Measurements from ENCODE around the gene RARRES1. TPM values are rescaled to one million over a fixed set of nuclear protein-coding genes. Genes with fewer than 3 reads are reported as not detected.

The RARRES1 gene
- total RNA-seq, 1 donor from 2014 or later, result 742 TPM

- H3K27ac ChIP-seq, result no peak overlapping the region
- intact Hi-C loops (cut with DNase I), result loop anchor here (10.0 kb wide), 1 partner anchor 136 kb away; the partner anchor contains the start of gene MFSD1
- no peaks in the 10 kb centered on the region for H3K9me3 ChIP-seq
- TF ChIP-seq, protein P1, sequence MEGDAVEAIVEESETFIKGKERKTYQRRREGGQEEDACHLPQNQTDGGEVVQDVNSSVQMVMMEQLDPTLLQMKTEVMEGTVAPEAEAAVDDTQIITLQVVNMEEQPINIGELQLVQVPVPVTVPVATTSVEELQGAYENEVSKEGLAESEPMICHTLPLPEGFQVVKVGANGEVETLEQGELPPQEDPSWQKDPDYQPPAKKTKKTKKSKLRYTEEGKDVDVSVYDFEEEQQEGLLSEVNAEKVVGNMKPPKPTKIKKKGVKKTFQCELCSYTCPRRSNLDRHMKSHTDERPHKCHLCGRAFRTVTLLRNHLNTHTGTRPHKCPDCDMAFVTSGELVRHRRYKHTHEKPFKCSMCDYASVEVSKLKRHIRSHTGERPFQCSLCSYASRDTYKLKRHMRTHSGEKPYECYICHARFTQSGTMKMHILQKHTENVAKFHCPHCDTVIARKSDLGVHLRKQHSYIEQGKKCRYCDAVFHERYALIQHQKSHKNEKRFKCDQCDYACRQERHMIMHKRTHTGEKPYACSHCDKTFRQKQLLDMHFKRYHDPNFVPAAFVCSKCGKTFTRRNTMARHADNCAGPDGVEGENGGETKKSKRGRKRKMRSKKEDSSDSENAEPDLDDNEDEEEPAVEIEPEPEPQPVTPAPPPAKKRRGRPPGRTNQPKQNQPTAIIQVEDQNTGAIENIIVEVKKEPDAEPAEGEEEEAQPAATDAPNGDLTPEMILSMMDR (IDR thresholded peaks at IDR 0.05), result no peak
- TF ChIP-seq POLR2AphosphoS5 (IDR thresholded peaks at IDR 0.05; ENCODE audit: insufficient read depth in 1 of 2, low read depth in 1 of 2) (no peak), POLR2A (IDR thresholded peaks at IDR 0.05) (no peak)
- no peaks in the 10 kb centered on the region for H3K27me3 ChIP-seq
- peaks cover 14% of the 10 kb centered on the region for H3K4me1 ChIP-seq
- DNase-seq (ENCODE audit: extremely low spot score in 2 of 2), result no peak
- no peak overlapping the region for H3K4me3 ChIP-seq
- H3K36me3 ChIP-seq, result peaks cover 0 to 32% of the 10 kb centered on the region in 2 donors
These were observed 63.8 kb downstream of the RARRES1 start for GRCh38 chr3:158668506-158668905.

DNA sequence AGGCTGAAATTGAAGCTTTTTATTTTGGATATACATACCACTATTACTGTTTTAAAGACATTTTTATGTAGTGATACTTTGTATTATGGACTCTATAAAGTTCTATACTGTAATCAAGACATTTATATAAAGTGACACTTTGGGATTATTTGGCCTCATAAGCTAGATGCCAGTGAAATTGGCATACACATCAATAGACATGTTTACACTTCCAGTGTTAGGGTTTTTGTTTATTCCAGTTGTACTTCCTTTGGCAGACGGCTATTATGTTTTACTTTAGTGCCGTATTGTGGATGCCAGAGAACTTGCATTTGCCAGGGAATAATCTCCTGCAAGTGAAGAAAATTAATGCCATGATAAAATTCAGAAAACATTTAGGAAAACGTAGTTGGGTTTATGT is 65.8 kb downstream of the RARRES1 start:
- intact Hi-C loops (cut with DNase I), result loop anchor here (10.0 kb wide), 1 partner anchor 138 kb away; the partner anchor contains the start of gene MFSD1
- H3K4me1 ChIP-seq, result peaks cover 5% of the 10 kb centered on the region
- H3K27me3 ChIP-seq, result no peaks in the 10 kb centered on the region
- no peak overlapping the region for H3K27ac ChIP-seq
- TF ChIP-seq POLR2A (IDR thresholded peaks at IDR 0.05), result no peak
- no peak for TF ChIP-seq POLR2AphosphoS5 (IDR thresholded peaks at IDR 0.05; ENCODE audit: insufficient read depth in 1 of 2, low read depth in 1 of 2)
- TF ChIP-seq, protein P1 (IDR thresholded peaks at IDR 0.05), result no peak
- H3K4me3 ChIP-seq, result no peak overlapping the region
- no peaks in the 10 kb centered on the region for H3K9me3 ChIP-seq
- no peak for DNase-seq (ENCODE audit: extremely low spot score in 2 of 2)
- peaks cover 0 to 38% of the 10 kb centered on the region in 2 donors for H3K36me3 ChIP-seq

- Histone ChIP-seq H3K9me3 (no peaks in the 10 kb centered on the region), H3K27ac (no peak overlapping the region), H3K4me3 (no peak overlapping the region), H3K27me3 (no peaks in the 10 kb centered on the region), H3K4me1 (no peaks in the 10 kb centered on the region), H3K36me3 (peaks cover 0 to 55% of the 10 kb centered on the region in 2 donors)
- no peak for DNase-seq (ENCODE audit: extremely low spot score in 2 of 2)
- TF ChIP-seq, protein P1 (IDR thresholded peaks at IDR 0.05), result no peak
- no peak for TF ChIP-seq POLR2A (IDR thresholded peaks at IDR 0.05)
- no peak for TF ChIP-seq POLR2AphosphoS5 (IDR thresholded peaks at IDR 0.05; ENCODE audit: insufficient read depth in 1 of 2, low read depth in 1 of 2)
- intact Hi-C loops (cut with DNase I), result loop anchor here (10.0 kb wide), 1 partner anchor 141 kb away; the partner anchor contains the start of gene MFSD1
These were observed 68.4 kb downstream of the RARRES1 start for GRCh38 chr3:158663832-158664231.

- H3K4me3 ChIP-seq, result no peak overlapping the region
- TF ChIP-seq, protein P1 (IDR thresholded peaks at IDR 0.05), result no peak
- peaks cover 0 to 54% of the 10 kb centered on the region in 2 donors for H3K36me3 ChIP-seq
- intact Hi-C loops (cut with DNase I), result loop anchor here (10.0 kb wide), 1 partner anchor 142 kb away; the partner anchor contains the start of gene MFSD1
- no peaks in the 10 kb centered on the region for H3K4me1 ChIP-seq
- no peaks in the 10 kb centered on the region for H3K27me3 ChIP-seq
- H3K27ac ChIP-seq, result no peak overlapping the region
- H3K9me3 ChIP-seq, result no peaks in the 10 kb centered on the region
- DNase-seq (ENCODE audit: extremely low spot score in 2 of 2), result no peak
These were observed 69.0 kb downstream of the RARRES1 start for GRCh38 chr3:158663246-158663645.

DNA sequence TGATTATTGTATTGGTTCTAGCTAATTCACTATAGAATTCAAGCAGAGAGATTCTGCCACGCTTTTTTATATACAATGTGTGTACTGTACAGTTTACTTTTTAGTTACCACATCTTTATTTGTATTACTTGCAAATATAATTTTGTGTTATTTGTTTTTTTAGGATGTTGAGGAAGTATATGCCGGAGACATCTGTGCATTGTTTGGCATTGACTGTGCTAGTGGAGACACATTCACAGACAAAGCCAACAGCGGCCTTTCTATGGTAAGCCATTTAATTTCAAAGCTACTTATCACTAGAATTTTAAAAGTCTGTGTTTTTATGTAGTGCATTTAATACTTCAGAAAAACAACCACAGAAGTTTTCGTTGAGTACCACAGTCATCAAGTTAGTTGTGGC is 71.5 kb downstream of the RARRES1 start:
- no peak for DNase-seq (ENCODE audit: extremely low spot score in 2 of 2)
- peaks cover 0 to 49% of the 10 kb centered on the region in 2 donors for H3K36me3 ChIP-seq
- H3K9me3 ChIP-seq, result no peaks in the 10 kb centered on the region
- TF ChIP-seq POLR2AphosphoS5 (IDR thresholded peaks at IDR 0.05; ENCODE audit: insufficient read depth in 1 of 2, low read depth in 1 of 2), result no peak
- TF ChIP-seq, protein P1 (IDR thresholded peaks at IDR 0.05), result no peak
- no peak for TF ChIP-seq POLR2A (IDR thresholded peaks at IDR 0.05)
- H3K27ac ChIP-seq, result no peak overlapping the region
- H3K4me1 ChIP-seq, result no peaks in the 10 kb centered on the region
- intact Hi-C loops (cut with DNase I), result loop anchor here (10.0 kb wide), 1 partner anchor 144 kb away; the partner anchor contains the start of gene MFSD1
- no peak overlapping the region for H3K4me3 ChIP-seq
- H3K27me3 ChIP-seq, result no peaks in the 10 kb centered on the region
